Adrenal gland (tissue), 12 donors: ENCODE measurements around the gene SLC44A5. TPM values are rescaled to one million over a fixed set of nuclear protein-coding genes. Genes with fewer than 3 reads are reported as not detected.

Source experiments
- DNase-seq, 7 donors: peaks; one replicate each; pipeline ENCODE4 v3.0.0-alpha.2; 2019 to 2020
- H3K27ac ChIP-seq, 5 donors: fragments of 200-600 bp; sonication (generic) in 4 of 5; 1 replicate in 3 of 5; 2 replicates in 2 of 5; pipeline versions ENCODE4 v1.5.1 to v1.8.0; 2016 to 2020; ENCODE audit warnings: mild to moderate bottlenecking in 1 of 5
- H3K27me3 ChIP-seq: fragments of 200-600 bp; 2 replicates; pipeline ENCODE4 v1.8.0; 2021
- H3K36me3 ChIP-seq, 2 donors: fragments of 200-600 bp; replicated peaks in 1 of 2; 1 replicate in 1 of 2; 2 replicates in 1 of 2; pipeline versions ENCODE4 v1.5.1 to v1.8.0; 2018 to 2022
- H3K4me1 ChIP-seq, 2 donors: fragments of 200-600 bp; replicated peaks in 1 of 2; 1 replicate in 1 of 2; 2 replicates in 1 of 2; pipeline versions ENCODE4 v1.5.1 to v1.8.0; 2018 to 2021
- H3K4me3 ChIP-seq, 4 donors: fragments of 200-600 bp; sonication (generic) in 3 of 4; one replicate each; pipeline ENCODE4 v1.5.1; 2016 to 2018
- H3K9me3 ChIP-seq, 3 donors: fragments of 200-600 bp; sonication (generic) in 1 of 3; replicated peaks in 1 of 3; 1 replicate in 2 of 3; 2 replicates in 1 of 3; pipeline versions ENCODE4 v1.5.1 to v1.8.0; 2016 to 2021
- POLR2A ChIP-seq, 2 donors: fragments of 450-650 bp; IDR thresholded peaks; one replicate each; pipeline ENCODE4 v1.6.1; 2017; ENCODE audit warnings: antibody characterized with exemption in 2 of 2, mild to moderate bottlenecking in 2 of 2, moderate library complexity in 1 of 2
- WGBS, 4 donors: extraction: QIAGEN DNeasy Blood & Tissue Kit in 2 of 4; methylation state at CpG; one replicate each; pipeline versions ENCODE4 v1.1.5 to v1.1.7; 2013 to 2017; 5-methylcytosine and 5-hydroxymethylcytosine counted together
- intact Hi-C, 2 donors: fragments of 100-400 bp; cut with DNase I; formaldehyde crosslinking; loops; one replicate each; pipeline versions ENCODE4 v1.14.1 to v1.15.0; 2022 to 2023
- polyA plus RNA-seq, 3 donors: library from polyadenylated mRNA; stranded (reverse); fragments of 200-250 nt in 2 of 3; fragments of 350-450 nt in 1 of 3; fragmentation: Illumina TruSeq in 1 of 3; extraction: RNeasy Lipid Tissue Mini Kit (QIAGEN cat#74804) in 1 of 3; gene quantifications; one replicate each; pipeline ENCODE4 v1.2.3, GENCODE V29; 2013 to 2014
- total RNA-seq, 9 donors: library from RNA; depleted of rRNA in 4 of 9; stranded (reverse); fragments of >200 nt in 4 of 9; fragments of 120-200 nt in 1 of 9; fragmentation: NEBNext Ultra II Directional in 1 of 9; extraction: Animal tissue kit (Norgen Biotek cat#: 25700) in 1 of 9; gene quantifications; one replicate each; pipeline versions ENCODE4 v1.1.0 to v1.2.4, GENCODE V29; 2013 to 2023
- TF ChIP-seq, protein P1 (sequence below), 6 experiments: fragments of 450-650 bp in 4 of 6; fragments of 200-600 bp in 2 of 6; sonication (generic) in 1 of 6; IDR thresholded peaks; 1 replicate in 5 of 6; 2 replicates in 1 of 6; pipeline versions ENCODE4 v1.5.1 to v1.8.0; 2016 to 2021; ENCODE audit warnings: antibody characterized with exemption in 6 of 6, mild to moderate bottlenecking in 2 of 6, moderate library complexity in 1 of 6
- donor health status: healthy with polysubstance abuse.
- donor health status: Bipolar disorder and iron deficiency.
- donor health status: DM: yes; HTN: yes; CAD: no.
- donor health status: DM: no; HTN: no; CAD: no.
- donor health status: DM: no; HTN: no; CAD: no.
- donor health status: DM: yes; HTN: yes; CAD: no.

The SLC44A5 gene
- total and polyA plus RNA-seq, 12 donors = 0.17 to 2.2 (median 0.48) TPM

DNA sequence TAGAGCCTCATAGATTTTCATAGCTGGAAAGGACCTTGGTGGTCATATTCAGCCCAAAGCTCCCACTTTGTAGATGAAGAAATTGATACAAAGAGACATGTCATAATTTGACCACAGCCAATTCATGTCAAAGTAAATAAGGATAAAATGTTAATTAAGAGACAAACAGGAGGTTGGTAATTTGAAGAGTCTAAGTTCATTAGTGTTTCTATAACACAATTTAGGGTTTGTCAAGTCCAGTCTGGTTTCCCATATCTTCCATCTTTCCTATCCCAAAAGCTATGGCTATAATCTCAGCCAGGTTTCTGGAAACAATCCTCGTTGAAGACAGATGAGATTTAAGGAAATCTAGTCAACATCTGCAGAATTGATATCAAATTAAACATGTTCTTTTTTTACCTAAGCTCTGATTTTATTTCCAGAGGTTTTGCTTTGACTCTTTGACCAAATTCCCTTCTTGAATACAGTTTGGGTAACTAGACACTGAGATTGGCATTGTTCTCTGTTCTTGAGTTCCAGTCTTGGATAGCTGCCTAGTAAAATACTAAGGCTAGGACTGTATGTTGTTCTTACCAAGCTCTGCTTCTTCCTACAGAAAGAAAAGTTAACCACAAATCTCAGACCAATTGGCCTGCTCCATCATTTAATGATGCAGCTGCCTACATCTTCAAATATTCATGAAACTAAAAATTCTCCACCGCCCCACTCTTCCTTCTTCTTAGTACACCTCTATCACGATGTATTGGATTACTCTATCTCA is 62.0 kb downstream of the SLC44A5 start:
- TF ChIP-seq POLR2A (IDR thresholded peaks at IDR 0.05) = no peak
- TF ChIP-seq, protein P1, sequence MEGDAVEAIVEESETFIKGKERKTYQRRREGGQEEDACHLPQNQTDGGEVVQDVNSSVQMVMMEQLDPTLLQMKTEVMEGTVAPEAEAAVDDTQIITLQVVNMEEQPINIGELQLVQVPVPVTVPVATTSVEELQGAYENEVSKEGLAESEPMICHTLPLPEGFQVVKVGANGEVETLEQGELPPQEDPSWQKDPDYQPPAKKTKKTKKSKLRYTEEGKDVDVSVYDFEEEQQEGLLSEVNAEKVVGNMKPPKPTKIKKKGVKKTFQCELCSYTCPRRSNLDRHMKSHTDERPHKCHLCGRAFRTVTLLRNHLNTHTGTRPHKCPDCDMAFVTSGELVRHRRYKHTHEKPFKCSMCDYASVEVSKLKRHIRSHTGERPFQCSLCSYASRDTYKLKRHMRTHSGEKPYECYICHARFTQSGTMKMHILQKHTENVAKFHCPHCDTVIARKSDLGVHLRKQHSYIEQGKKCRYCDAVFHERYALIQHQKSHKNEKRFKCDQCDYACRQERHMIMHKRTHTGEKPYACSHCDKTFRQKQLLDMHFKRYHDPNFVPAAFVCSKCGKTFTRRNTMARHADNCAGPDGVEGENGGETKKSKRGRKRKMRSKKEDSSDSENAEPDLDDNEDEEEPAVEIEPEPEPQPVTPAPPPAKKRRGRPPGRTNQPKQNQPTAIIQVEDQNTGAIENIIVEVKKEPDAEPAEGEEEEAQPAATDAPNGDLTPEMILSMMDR (IDR thresholded peaks at IDR 0.05) = no peak
- WGBS, 4 donors = 77 to 86% (median 81%) methylated on average over 3 of the region's 3 CpGs
- intact Hi-C loops = no loop called here

DNA sequence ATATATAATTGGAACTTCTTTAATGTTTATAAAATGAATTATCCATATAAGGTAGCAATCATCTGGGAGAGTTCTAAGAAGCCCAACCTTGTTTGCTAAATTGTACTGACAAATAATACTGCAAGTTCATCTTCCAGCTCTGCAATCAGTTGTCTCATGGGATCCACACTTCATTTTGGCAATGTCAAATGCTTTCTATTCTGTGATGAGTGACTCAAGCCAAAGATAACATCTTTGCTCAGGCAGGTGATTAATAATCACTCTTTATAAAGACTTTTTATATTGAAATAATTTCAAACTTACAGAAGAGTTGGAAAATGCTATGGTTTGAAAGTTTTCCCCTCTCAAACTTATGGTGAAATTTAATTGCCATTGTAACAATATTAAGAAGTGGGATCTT is 67.2 kb downstream of the SLC44A5 start:
- intact Hi-C loops = no loop called here
- no peak for DNase-seq
- H3K9me3 ChIP-seq = no peaks in the 10 kb centered on the region
- H3K4me3 ChIP-seq = no peak overlapping the region
- no peaks in the 10 kb centered on the region for H3K4me1 ChIP-seq
- no peaks in the 10 kb centered on the region for H3K27me3 ChIP-seq
- H3K36me3 ChIP-seq = no peaks in the 10 kb centered on the region
- H3K27ac ChIP-seq = no peak overlapping the region
- TF ChIP-seq, protein P1 (IDR thresholded peaks at IDR 0.05) = no peak
- no peak for TF ChIP-seq POLR2A (IDR thresholded peaks at IDR 0.05)

More for the DNA sequence above, 62.0 kb downstream of the SLC44A5 start:
- H3K27me3 ChIP-seq = no peaks in the 10 kb centered on the region
- H3K9me3 ChIP-seq = no peaks in the 10 kb centered on the region
- no peaks in the 10 kb centered on the region for H3K36me3 ChIP-seq
- no peak overlapping the region for H3K4me3 ChIP-seq
- H3K27ac ChIP-seq = no peak overlapping the region
- no peak for DNase-seq
- no peaks in the 10 kb centered on the region for H3K4me1 ChIP-seq

DNA sequence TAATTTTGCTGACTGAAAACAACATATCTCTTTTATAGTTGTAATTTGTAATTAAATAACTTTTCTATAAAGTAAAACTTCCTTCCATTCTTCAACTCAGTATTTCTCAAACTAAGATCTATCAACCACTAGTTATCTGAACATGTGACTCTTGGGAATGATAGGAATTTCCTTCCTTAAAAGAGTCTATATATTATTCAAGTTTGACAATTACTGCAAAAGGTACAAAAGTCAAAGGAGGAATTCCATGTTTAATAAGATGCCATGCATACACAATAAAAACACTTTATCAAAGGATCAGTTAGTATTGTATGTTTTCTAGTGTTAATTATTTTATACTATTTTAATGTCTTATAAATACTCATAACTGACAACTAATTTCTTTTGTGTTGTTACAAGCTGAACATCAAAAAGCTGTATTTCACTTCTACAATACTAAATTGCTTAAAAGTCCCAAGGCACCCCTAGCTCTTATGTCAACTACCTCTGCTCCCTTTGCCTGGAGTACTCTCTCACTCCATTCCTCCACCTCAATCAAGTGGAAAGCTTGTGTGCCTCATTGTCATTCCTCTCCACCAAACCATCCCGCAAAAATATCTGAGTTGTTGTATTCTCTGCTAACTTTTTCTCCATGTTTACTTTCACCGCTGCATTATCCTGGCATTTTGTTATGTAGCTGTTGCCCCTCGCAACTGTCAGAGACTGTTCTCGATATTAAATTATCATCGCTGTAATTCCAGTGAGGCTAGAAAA is 67.9 kb downstream of the SLC44A5 start:
- no peak for DNase-seq
- Histone ChIP-seq H3K4me3 (no peak overlapping the region), H3K4me1 (no peaks in the 10 kb centered on the region), H3K27ac (no peak overlapping the region), H3K27me3 (no peaks in the 10 kb centered on the region), H3K9me3 (no peaks in the 10 kb centered on the region), H3K36me3 (no peaks in the 10 kb centered on the region)
- TF ChIP-seq, protein P1 (IDR thresholded peaks at IDR 0.05) = no peak
- TF ChIP-seq POLR2A (IDR thresholded peaks at IDR 0.05) = no peak
- intact Hi-C loops = no loop called here
- WGBS, 4 donors = 88 to 91% (median 90%) methylated on average over 5 of the region's 5 CpGs

- no peaks in the 10 kb centered on the region for H3K4me1 ChIP-seq
- no peak for TF ChIP-seq POLR2A (IDR thresholded peaks at IDR 0.05)
- TF ChIP-seq, protein P1 (IDR thresholded peaks at IDR 0.05) = no peak
- DNase-seq = peak in 5 of 7 donors; percentile 33 to 66 (median 46)
- H3K27me3 ChIP-seq = no peaks in the 10 kb centered on the region
- intact Hi-C loops = no loop called here
- no peak overlapping the region for H3K4me3 ChIP-seq
- H3K27ac ChIP-seq = no peak overlapping the region
- WGBS, 4 donors = 28 to 32% (median 30%) methylated on average over 6 of the region's 6 CpGs
- no peaks in the 10 kb centered on the region for H3K9me3 ChIP-seq
- H3K36me3 ChIP-seq = no peaks in the 10 kb centered on the region
Observed at GRCh38 chr1:75539230-75540116, 71.4 kb downstream of the SLC44A5 start.
